Omental fat pad (tissue), 4 donors: Measurements from ENCODE around the gene MMP20. TPM values are rescaled to one million over a fixed set of nuclear protein-coding genes. Genes with fewer than 3 reads are reported as not detected.

Source experiments
- ATAC-seq: fragments of 150-250 bp; one replicate; pipeline ENCODE4 v1.9.1; 2016; ENCODE audit warnings: mild to moderate bottlenecking, moderate library complexity; ENCODE audit not compliant: low FRiP score
- DNase-seq: peaks from one replicate; pipeline ENCODE4 v3.0.0-alpha.2; 2019; ENCODE audit warnings: low spot score
- CTCF ChIP-seq, 3 donors: fragments of 450-650 bp; IDR thresholded peaks; one replicate each; pipeline ENCODE4 v1.5.1; 2016 to 2017; ENCODE audit warnings: antibody characterized with exemption in 3 of 3, mild to moderate bottlenecking in 3 of 3, moderate library complexity in 2 of 3
- total RNA-seq, 4 donors: library from RNA; depleted of rRNA; stranded (reverse); fragments of >200 nt; gene quantifications; one replicate each; pipeline ENCODE4 v1.1.0, GENCODE V29; 2016

The MMP20 gene
- total RNA-seq, 4 donors from 2014 or later, result not detected

- no peak for TF ChIP-seq CTCF (IDR thresholded peaks at IDR 0.05)
- DNase-seq, result no peak
- ATAC-seq, result no peak
Measured at GRCh38 chr11:102655547-102655946, 30.4 kb upstream of the MMP20 start.

GRCh38 chr11:102654761-102655160 lies 29.6 kb upstream of the MMP20 start:
- ATAC-seq (no peak), DNase-seq (no peak)
- TF ChIP-seq CTCF (IDR thresholded peaks at IDR 0.05), result no peak

GRCh38 chr11:102653744-102654291 lies 28.7 kb upstream of the MMP20 start:
- ATAC-seq, result no peak
- no peak for TF ChIP-seq CTCF (IDR thresholded peaks at IDR 0.05)
- no peak for DNase-seq

- DNase-seq (no peak), ATAC-seq (no peak)
- no peak for TF ChIP-seq CTCF (IDR thresholded peaks at IDR 0.05)
Measured at GRCh38 chr11:102647430-102647829, 22.3 kb upstream of the MMP20 start.

- DNase-seq, result no peak
- TF ChIP-seq CTCF (IDR thresholded peaks at IDR 0.05), result no peak
- no peak for ATAC-seq
Measured at GRCh38 chr11:102643941-102644340, 18.8 kb upstream of the MMP20 start.

- ATAC-seq (no peak), DNase-seq (no peak)
- TF ChIP-seq CTCF (IDR thresholded peaks at IDR 0.05), result no peak
Measured at GRCh38 chr11:102640946-102641345, 15.8 kb upstream of the MMP20 start.

- no peak for DNase-seq
- no peak for ATAC-seq
- no peak for TF ChIP-seq CTCF (IDR thresholded peaks at IDR 0.05)
Measured at GRCh38 chr11:102639656-102640055, 14.5 kb upstream of the MMP20 start.
